Calu3 (cell line): ENCODE results near the gene EDAR. TPM values are rescaled to one million over a fixed set of nuclear protein-coding genes. Genes with fewer than 3 reads are reported as not detected.

ENCODE experiments used
- BruUV-seq: library from RNA; stranded (reverse); fragments of 400-500 nt; replicated peaks from 2 replicates; lab custom pipeline; 2021; lab: Mats Ljungman, UMichigan
- CTCF ChIA-PET: fragments of 300-600 bp; sonication (Branson Sonifier 250); formaldehyde crosslinking; loops from one replicate; lab custom pipeline; 2022; ENCODE audit warnings: antibody characterized with exemption; lab: Charles Lee
- DNase-seq: peaks from one replicate; pipeline ENCODE4 v3.0.0; 2022
- H3K27ac Mint-ChIP-seq: one replicate; pipeline ENCODE4 v1.8.0; 2022; ENCODE audit warnings: mixed read lengths; ENCODE audit not compliant: unreplicated experiment
- H3K27me3 Mint-ChIP-seq: one replicate; pipeline ENCODE4 v1.8.0; 2022; ENCODE audit warnings: mixed read lengths; ENCODE audit not compliant: unreplicated experiment
- H3K36me3 Mint-ChIP-seq: one replicate; pipeline ENCODE4 v1.8.0; 2022; ENCODE audit warnings: mild to moderate bottlenecking, moderate library complexity, mixed read lengths; ENCODE audit not compliant: insufficient read depth, unreplicated experiment
- H3K4me1 Mint-ChIP-seq: one replicate; pipeline ENCODE4 v1.8.0; 2022; ENCODE audit warnings: mild to moderate bottlenecking, low read depth, mixed read lengths; ENCODE audit not compliant: unreplicated experiment
- H3K4me3 Mint-ChIP-seq: one replicate; pipeline ENCODE4 v1.8.0; 2022; ENCODE audit warnings: mild to moderate bottlenecking, low read depth, moderate library complexity, mixed read lengths; ENCODE audit not compliant: unreplicated experiment
- H3K9me3 Mint-ChIP-seq: one replicate; pipeline ENCODE4 v1.8.0; 2022; ENCODE audit warnings: low read depth, mixed read lengths; ENCODE audit not compliant: unreplicated experiment
- intact Hi-C: fragments of 100-400 bp; cut with micrococcal nuclease; formaldehyde crosslinking; loops from one replicate; pipeline ENCODE4 v1.10.0; 2022; ENCODE audit not compliant: unreplicated experiment
- total RNA-seq: library from RNA; stranded (reverse); gene quantifications from 2 replicates; pipeline ENCODE4 v1.2.3, GENCODE V29; 2022
- TF ChIP-seq, protein P1 (sequence below): fragments of 200-600 bp; IDR thresholded peaks from one replicate; pipeline ENCODE4 v1.8.0; 2022; ENCODE audit warnings: antibody characterized with exemption; ENCODE audit not compliant: unreplicated experiment

The EDAR gene
- total RNA-seq, 1 experiment from 2014 or later: not detected

DNA sequence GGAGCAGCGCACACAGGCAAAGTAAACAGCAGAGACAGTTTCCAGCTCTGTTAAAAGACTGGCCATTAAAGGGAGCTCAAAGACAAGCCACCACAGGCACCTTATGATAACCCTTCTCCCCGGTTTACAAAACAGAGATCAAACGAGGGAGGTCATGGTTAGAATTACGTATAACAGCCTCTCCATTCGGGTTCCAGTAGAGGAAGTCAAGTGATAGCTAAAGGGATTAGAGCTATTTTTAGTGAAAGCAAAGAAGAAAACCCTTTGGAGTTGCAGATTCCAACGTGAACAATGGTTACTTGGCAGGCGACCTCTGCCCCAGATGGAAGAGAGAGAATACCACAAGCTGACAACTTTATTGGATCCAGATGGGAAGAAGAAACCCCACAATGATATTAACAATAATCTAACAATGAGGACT lies 31.2 kb upstream of the EDAR start:
- Mint-ChIP-seq H3K27me3 (peaks cover 54% of the 10 kb centered on the region), H3K4me1 (no peaks in the 10 kb centered on the region), H3K27ac (no peak overlapping the region), H3K36me3 (no peaks in the 10 kb centered on the region), H3K4me3 (no peak overlapping the region), H3K9me3 (no peaks in the 10 kb centered on the region)
- TF ChIP-seq, protein P1, sequence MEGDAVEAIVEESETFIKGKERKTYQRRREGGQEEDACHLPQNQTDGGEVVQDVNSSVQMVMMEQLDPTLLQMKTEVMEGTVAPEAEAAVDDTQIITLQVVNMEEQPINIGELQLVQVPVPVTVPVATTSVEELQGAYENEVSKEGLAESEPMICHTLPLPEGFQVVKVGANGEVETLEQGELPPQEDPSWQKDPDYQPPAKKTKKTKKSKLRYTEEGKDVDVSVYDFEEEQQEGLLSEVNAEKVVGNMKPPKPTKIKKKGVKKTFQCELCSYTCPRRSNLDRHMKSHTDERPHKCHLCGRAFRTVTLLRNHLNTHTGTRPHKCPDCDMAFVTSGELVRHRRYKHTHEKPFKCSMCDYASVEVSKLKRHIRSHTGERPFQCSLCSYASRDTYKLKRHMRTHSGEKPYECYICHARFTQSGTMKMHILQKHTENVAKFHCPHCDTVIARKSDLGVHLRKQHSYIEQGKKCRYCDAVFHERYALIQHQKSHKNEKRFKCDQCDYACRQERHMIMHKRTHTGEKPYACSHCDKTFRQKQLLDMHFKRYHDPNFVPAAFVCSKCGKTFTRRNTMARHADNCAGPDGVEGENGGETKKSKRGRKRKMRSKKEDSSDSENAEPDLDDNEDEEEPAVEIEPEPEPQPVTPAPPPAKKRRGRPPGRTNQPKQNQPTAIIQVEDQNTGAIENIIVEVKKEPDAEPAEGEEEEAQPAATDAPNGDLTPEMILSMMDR: no peak
- intact Hi-C loops: no loop called here
- CTCF ChIA-PET: no interaction called here
- no peak for DNase-seq
- no TSS peak for BruUV-seq

DNA sequence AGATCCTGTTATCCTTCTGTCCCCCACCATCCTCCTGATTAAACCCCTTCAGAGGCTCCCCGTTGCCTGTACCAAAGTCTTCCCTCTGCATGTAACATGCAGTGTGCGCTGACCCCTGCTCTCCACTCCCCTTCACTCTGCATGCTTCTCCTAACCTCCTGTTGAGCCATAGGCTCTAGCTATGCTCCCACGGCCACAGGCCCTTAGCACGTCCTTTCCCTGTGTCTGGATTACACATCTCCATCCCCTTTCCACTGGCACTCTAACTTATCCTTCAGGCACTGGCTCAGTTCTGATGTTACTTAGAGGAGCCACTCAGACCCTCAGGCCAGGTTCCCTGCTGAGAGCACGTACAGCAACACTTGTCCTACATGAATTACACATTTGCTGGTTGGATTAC lies 29.4 kb upstream of the EDAR start:
- Mint-ChIP-seq H3K4me3 (no peak overlapping the region), H3K9me3 (no peaks in the 10 kb centered on the region), H3K4me1 (peaks cover 4% of the 10 kb centered on the region), H3K36me3 (no peaks in the 10 kb centered on the region), H3K27me3 (peaks cover 54% of the 10 kb centered on the region), H3K27ac (no peak overlapping the region)
- CTCF ChIA-PET: no interaction called here
- TF ChIP-seq, protein P1: no peak
- BruUV-seq: no TSS peak
- DNase-seq: no peak
- intact Hi-C loops: no loop called here

DNA sequence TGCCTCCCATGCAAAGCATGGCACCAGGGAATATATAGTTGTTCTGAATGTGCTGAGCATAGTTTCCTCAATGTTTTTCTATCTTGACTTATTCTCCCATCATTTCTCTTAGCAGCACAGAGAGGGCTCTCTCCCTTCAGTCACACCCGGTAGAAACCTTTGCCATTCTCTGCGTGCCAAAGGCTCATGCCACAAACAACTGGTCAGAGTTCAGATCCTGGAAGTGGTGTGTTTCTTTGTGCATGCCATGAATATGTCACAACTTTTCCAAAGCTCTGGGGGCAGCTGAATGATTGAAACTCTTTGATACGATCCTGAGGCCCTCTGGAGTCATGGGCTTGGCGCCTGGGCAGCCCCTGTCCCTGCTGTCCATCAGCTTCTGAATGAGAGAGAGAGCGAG lies 28.0 kb upstream of the EDAR start:
- Mint-ChIP-seq H3K4me3 (no peak overlapping the region), H3K27ac (no peak overlapping the region), H3K4me1 (peaks cover 11% of the 10 kb centered on the region), H3K27me3 (peaks cover 56% of the 10 kb centered on the region), H3K9me3 (no peaks in the 10 kb centered on the region), H3K36me3 (no peaks in the 10 kb centered on the region)
- CTCF ChIA-PET: no interaction called here
- DNase-seq: no peak
- intact Hi-C loops: no loop called here
- BruUV-seq: no TSS peak
- TF ChIP-seq, protein P1: no peak

DNA sequence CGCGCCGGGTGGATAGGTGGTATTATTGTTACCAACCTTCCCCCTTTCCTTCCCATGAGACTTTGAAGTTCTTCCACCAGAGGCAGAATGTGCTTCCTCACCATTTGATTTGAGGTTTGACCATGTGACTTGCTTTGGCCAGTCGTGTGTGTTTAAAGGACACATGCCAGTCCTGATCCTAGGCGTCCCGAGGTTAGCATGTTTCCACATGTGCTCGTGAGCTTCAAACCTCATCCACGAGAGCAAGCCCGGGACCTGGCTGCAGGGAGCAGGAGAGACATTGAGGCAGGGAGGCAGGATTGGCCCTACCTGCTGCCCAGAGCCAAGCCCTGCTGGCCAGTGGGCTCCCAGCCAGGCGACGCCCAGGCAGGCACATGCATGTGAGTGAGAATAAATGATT lies 27.4 kb upstream of the EDAR start:
- peaks cover 11% of the 10 kb centered on the region for H3K4me1 Mint-ChIP-seq
- peaks cover 62% of the 10 kb centered on the region for H3K27me3 Mint-ChIP-seq
- TF ChIP-seq, protein P1: no peak
- CTCF ChIA-PET: no interaction called here
- H3K9me3 Mint-ChIP-seq: no peaks in the 10 kb centered on the region
- no peak overlapping the region for H3K27ac Mint-ChIP-seq
- intact Hi-C loops: no loop called here
- no peak for DNase-seq
- H3K4me3 Mint-ChIP-seq: no peak overlapping the region
- H3K36me3 Mint-ChIP-seq: no peaks in the 10 kb centered on the region
- BruUV-seq: no TSS peak
